ENCODE data around the gene DISC1.
"Not testable (repeated sequence)": the region's sequence is repeated elsewhere in the genome, so short reads cannot be mapped to it uniquely, and the experiment has no call there.

DISC1 gene

DNA sequence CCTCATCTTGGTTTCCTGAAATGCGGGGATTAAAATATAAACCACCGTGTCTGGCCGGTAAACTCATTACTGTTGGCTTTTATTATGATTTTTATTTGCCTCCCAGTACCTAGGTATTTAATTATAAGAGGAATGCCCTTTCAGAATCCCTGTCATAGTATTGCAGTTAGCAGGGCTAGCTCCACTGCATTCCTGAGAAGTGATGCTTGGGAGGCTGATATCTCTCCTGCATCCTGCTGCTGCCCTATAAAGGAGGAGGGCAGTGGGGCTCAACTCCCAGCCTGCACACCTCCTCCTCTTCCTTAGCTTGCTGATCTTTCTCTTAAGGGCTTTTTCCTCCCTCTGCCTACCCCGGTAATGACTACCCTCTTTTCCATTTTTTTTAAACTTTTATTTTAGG, 19.9 kb upstream of the DISC1 start:
- DNase-seq: no peak

GRCh38 chr1:231610388-231610787, 16.2 kb upstream of the DISC1 start:
- DNase-seq: no peak

DNA sequence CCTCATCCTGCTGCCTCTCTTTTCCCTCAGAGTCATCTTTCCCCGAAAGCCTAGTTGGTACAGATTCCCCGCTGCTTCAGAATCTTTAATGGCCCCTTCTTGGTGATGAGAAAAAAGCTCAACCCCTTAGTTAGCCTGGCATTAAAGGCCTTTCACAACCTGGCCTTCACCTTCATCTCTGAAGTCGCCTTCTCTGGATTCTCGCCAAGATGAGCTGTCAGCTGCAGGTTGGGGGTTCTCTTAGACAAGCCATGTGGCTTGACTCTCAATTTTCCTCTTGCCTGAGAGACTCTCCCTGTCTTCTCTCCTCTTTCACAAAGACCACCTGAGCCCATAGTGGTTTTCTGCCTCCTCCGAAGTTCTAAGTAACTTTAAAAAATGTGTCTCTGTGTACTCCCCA, 15.5 kb upstream of the DISC1 start:
- no peak for DNase-seq

DNA sequence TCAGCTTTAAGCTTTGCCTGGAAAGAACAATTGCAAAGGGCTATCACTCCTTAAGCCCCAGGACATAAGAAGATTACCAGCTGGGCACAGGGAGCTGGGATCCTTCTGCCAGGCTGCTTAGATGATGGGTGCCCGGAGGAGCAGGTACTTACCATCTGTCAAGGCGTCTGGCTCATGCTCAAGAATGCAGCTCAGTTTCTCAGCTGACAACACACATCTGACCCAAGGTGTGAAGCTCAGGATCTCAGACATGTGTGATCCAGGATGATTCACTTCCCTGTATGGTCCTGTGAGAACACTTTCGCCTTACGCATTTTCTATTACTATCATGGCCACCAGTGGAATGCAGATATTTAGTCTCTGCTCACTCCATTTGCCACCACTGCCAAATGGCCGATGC, 14.7 kb upstream of the DISC1 start:
- no peak for DNase-seq

GRCh38 chr1:231612393-231613089, 14.0 kb upstream of the DISC1 start:
- no peak for DNase-seq

- DNase-seq: no peak
Observed at GRCh38 chr1:231613419-231614349, 12.9 kb upstream of the DISC1 start.

GRCh38 chr1:231616667-231617066, 9.9 kb upstream of the DISC1 start:
- DNase-seq: no peak

DNA sequence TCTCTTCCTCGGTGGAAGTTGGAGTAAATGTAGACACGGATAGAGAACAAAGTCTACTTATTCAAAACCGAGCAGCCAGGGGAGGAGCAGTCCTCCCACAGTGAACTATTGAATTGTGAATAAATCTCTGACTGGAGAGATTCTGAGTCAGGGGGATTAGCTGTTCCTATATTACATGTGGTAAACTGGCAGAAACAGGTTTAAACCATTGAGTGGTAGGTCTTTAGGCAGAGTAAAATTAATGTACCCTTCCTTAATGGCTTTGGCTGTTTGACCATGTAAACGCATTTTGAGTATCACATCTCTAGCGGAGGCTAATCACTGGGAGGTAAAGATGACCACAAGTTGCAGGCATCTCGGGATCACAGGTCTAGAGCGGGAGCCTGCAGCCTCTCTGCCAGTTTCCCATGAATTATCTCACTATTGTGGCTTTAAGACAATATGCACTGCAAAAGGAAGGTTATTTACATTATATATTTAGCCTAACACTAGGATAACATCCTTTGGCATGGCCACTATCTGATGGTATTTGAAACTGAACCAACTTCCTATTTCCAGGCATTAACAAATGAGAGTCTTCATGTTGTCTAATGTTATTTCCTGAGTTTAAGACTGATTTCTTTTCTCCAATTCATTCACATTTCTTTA, 7.9 kb upstream of the DISC1 start:
- no peak for DNase-seq

GRCh38 chr1:231619257-231619634, 7.3 kb upstream of the DISC1 start:
- DNase-seq: no peak

DNA sequence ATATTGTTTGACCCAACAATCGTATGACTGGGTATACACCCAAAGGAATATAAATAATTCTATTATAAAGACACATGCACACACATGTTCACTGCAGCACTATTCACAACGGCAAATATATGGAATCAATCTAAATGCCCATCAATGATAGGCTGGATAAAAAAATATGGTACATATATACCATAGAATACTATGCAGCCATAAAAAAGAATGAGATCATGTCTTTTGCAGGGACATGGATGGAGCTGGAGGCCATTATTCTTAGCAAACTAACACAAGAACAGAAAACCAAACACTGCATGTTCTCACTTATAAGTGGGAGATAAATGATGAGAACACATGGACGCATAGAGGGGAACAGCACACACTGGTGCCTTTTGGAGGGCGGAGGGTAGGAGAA, 1.5 kb upstream of the DISC1 start:
- DNase-seq: not testable (repeated sequence)

GRCh38 chr1:231625975-231626534, 535 bp upstream of the DISC1 start:
- DNase-seq: peak; percentile 18

DNA sequence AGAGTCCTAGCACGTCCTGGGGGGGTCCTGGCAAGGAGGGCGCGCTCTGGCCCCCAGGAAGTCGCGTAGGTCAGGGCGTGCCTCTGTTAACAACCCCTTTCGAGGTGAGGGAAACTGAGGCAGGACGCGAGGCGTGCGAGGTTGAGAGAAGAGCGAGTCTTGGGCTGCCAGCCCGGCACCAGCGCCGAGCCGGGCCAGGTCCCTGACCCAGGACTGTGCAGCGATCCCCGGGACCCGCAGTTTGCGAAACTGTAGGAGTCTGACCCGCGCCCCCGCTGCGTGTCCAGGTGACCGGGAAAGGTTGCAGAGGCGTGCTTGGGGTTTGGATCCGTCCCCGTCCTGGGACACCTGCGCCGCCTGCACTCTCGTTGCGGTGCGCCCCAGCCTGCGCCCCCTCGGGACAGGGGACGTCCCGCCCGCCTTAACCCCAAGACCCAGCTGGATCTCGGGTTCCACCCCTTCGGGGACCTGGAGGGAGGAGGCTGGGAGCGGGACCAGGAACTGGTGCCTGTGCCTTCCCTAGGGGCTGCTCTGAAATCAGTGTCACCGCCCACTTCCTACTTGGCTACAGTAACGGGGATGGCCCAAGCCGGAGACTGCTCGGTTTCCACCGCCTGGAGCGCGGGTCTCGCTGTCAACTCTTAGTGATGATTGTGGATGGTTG, 493 bp downstream of the DISC1 start:
- peak; percentile 73 for DNase-seq

DNA sequence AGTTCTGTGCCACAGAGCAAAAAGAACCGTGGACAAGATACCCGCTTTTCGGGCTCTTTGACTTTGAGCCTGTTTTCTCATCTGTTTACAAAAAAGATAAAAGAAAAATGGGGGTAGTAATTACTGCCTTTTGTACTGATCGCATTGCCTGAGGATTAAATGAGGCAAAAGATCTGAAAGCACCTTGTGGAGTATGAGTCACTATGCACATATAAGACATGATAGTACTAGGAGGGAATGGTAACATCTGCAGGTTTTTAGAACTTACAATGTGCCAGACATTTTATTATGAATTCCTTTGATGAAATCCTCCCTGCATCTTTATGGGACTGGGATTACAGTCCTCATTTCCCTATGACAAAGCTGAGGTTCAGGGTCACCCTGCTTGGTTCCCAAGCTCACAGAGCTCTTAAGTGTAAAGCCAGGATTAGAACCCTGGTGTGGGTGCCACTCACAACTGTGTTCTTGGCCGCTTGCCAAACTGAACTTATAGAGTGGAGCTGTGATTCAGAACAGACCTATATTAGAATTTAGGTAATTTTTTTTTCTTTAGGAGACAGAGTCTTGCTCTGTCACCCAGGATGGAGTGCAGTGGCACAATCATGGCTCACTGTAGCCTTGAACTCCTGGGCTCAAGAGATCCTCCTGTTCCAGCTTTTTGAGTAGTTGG, 1.8 kb downstream of the DISC1 start:
- DNase-seq: peak; percentile 69

DNA sequence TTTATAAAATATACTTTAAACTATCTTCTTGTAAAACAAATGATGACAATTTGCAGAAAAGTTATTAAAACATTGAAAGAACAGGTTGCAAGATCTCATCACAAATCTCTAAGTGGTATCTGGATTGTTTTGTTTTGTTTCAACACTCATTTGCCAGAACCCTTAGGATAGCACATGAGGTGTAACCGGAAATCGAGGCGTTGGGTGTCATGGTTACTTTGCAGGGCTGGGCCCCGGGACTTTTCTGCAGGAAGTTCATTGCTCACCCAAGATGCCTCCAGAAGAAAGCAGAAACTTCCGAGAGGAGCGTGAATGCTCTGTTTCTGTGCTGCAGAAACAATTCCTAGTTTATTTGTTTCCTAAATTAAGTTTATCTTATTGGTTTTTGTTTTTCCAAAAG, 2.5 kb downstream of the DISC1 start:
- DNase-seq: no peak

DNA sequence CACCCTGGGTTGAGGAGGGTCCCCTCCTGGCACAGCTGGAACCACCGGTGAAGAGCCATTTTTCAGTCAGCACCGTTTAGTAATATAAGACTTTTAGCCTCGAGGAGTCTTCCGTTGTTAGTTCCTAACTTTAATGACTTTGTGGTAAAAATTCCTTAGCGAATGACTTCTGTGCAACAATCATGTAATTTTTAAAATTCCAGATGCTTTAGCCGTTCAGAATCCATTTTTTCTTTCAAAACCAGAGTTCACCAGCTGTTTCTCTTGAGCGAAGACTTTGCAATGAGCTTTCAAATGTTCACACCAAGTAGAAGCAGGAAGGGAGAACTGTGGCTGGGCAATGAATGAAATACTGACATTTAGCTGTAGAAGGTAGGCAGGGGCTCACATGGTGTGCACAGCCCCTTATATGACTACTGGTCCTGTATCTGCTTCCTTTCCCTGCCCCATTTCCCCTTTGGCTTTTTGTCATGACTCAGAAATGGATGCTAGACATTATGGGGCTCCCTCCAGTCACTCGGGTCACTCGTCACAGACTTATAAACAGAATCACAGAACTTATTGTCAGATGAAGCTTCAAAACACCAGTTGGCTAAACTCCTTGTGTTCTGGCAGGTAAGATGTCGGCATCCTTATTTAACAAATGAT, 4.1 kb downstream of the DISC1 start:
- no peak for DNase-seq

DNA sequence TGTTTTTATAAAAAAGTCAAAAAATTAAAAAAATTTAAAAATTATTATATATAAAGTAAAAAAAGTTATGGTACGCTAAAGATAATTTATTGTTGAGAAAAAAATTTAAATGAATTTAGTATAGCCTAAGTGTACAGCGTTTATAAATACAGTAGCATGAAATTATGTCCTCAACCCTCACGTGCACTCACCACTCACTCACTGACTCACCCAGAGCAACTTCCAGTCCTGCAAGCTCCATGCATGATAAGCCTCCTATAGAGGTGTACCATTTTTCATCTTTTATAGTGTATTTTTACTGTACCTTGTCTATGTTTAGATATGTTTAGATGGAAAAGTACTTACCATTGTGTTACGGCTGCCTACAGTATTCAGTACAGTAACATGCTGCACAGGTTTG, 5.1 kb downstream of the DISC1 start:
- no peak for DNase-seq

DNA sequence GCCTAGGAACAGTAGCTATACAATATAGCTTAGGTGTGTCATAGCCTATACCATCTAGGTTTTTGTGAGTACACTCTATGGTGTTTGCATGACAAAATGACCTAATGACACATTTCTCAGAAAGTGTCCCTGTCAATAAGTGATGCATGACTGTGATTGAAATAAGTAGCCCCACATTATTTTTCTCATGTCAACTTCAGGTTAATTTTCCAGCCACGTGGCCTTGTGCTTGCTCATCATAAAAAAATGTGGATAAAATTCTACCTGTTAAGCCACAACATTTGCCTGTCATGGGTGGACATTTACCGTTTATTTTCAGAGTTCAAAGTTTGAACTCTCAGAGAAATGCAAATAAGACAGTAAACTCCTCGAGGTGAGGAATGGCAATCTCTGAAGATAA, 5.5 kb downstream of the DISC1 start:
- DNase-seq: no peak

DNA sequence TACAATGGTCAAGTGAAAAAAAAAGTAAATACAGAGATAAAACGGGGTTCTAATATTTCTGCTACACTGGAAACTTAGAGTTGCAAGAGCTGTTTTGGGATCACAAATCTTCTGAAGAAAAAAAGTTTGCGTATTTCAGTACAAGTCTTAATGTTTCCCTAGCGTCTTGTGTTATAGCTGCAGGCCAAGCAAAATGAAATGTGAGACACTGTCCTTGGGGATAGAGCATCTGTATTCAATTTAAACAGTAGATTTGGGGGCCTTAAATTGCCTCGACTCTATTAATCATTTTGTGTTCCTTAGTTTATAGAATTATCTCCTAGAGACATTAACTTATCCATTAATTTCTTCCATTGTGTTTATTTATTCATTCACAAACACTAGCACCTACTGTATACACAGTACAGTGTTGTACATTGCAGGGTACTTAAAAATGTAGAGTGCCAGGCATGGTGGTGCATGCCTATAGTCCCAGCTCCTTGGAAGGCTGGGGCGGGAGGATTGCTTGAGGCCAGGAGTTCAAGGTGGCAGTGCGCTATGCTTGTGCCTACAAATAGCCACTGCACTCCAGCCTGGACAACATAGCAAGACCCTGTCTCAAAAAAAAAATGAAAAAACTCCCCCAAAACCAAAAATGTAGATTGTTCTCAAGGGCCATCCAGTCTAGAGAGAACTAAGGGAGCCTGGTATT, 7.9 kb downstream of the DISC1 start:
- DNase-seq: no peak

DNA sequence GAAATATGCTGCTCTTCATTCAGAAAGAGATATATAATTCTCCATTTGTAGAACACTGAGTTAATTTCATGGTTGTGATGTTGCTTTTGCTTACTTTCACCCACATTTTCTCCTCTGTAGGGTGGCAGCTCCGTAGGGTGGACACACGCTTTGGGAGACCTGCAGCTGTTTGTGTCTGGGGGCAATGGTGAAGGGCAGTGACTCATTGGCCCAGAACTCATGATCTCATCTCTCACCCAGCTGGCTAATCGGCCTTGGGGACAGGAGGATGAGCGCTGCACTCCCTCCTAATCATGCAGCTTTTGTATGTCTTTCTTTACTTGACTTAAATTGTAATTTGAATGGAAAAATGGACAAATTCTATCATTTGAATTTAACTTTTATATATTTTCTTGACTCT, 9.6 kb downstream of the DISC1 start:
- no peak for DNase-seq

GRCh38 chr1:231636922-231637321, 10.3 kb downstream of the DISC1 start:
- not testable (repeated sequence) for DNase-seq

DNA sequence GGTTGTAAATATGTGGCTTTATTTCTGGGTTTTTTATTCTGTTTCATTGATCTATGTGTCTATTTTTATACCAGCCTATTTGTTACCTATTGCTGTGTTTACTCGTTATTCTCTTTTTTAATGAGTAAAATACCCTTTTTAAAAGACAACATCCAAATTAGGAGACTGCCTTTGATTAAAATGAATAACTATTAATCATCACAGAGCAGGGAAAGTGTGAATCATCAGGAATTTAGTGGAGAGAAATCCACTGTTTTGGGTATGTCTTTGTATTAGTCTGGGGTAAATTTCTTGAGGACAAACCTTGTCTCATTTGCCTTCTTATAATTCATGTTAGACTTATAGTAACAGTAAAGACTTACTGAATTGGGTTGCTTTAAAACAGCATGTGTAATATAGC, 12.1 kb downstream of the DISC1 start:
- DNase-seq: no peak
